Measurements from ENCODE around the gene ENHO. TPM values are rescaled to one million over a fixed set of nuclear protein-coding genes. Genes with fewer than 3 reads are reported as not detected.

ENHO gene
- total RNA-seq, 4 donors from 2014 or later: 0.50 to 2.0 (median 1.1) TPM; not detected in 1

GRCh38 chr9:34477541-34477940 lies 45.2 kb downstream of the ENHO start:
- no peak overlapping the region for H3K4me3 ChIP-seq
- no peak for DNase-seq (ENCODE audit: extremely low spot score)
- H3K9me3 ChIP-seq: no peaks in the 10 kb centered on the region
- intact Hi-C loops (cut with DNase I): no loop called here
- H3K4me1 ChIP-seq: no peaks in the 10 kb centered on the region
- H3K36me3 ChIP-seq: no peaks in the 10 kb centered on the region
- H3K27ac ChIP-seq (replicated peaks in 1 of 4): no peak overlapping the region
- peaks cover 0 to 11% (median 0%) of the 10 kb centered on the region in 4 donors for H3K27me3 ChIP-seq
- TF ChIP-seq CTCF (IDR thresholded peaks at IDR 0.05) (no peak), EP300 (IDR thresholded peaks at IDR 0.05) (no peak), POLR2A (IDR thresholded peaks at IDR 0.05; ENCODE audit: low read depth) (no peak), POLR2AphosphoS5 (IDR thresholded peaks at IDR 0.05) (no peak)
- WGBS: 88% methylated on average over 1 of the region's 1 CpG

GRCh38 chr9:34475097-34475496 lies 47.7 kb downstream of the ENHO start:
- intact Hi-C loops (cut with DNase I): no loop called here

More at GRCh38 chr9:34475097-34475496, 47.7 kb downstream of the ENHO start:
- H3K4me3 ChIP-seq: no peak overlapping the region
- H3K9me3 ChIP-seq: no peaks in the 10 kb centered on the region
- TF ChIP-seq CTCF (IDR thresholded peaks at IDR 0.05): no peak
- no peak for TF ChIP-seq POLR2A (IDR thresholded peaks at IDR 0.05; ENCODE audit: low read depth)
- no peak for TF ChIP-seq POLR2AphosphoS5 (IDR thresholded peaks at IDR 0.05)
- no peak for TF ChIP-seq EP300 (IDR thresholded peaks at IDR 0.05)
- H3K4me1 ChIP-seq: no peaks in the 10 kb centered on the region
- no peak for DNase-seq (ENCODE audit: extremely low spot score)
- H3K36me3 ChIP-seq: no peaks in the 10 kb centered on the region
- peaks cover 0 to 11% (median 0%) of the 10 kb centered on the region in 4 donors for H3K27me3 ChIP-seq
- no peak overlapping the region for H3K27ac ChIP-seq (replicated peaks in 1 of 4)
- 56% methylated on average over 3 of the region's 3 CpGs for WGBS

Small RNAs within 50 kb of the gene (small RNA-seq; reads per million reads assigned to genes)
- gene RN7SKP24: 0 reads per million in 3 donors

Other genes with a start within 250 kb of the ENHO start
- 1 to 10 TPM in 1 of 4 donors, under 1 TPM in 3; 0.42 to 1.5 (median 0.62) TPM for gene KIF24, start 193.7 kb downstream of the ENHO start, total RNA-seq
- gene NUDT2, start 193.4 kb downstream of the ENHO start, total RNA-seq: 10 to 100 TPM; 15.0 to 45.3 (median 23.0) TPM
- 10 to 100 TPM in 2 of 4 donors, 1 to 10 TPM in 2; 7.8 to 27.2 (median 15.4) TPM for gene MYORG, start 146.1 kb downstream of the ENHO start, total RNA-seq
- gene FAM219A, start 64.4 kb downstream of the ENHO start, total RNA-seq: 10 to 100 TPM; 12.6 to 19.2 (median 17.0) TPM
- gene DNAI1, start 64.2 kb downstream of the ENHO start, total RNA-seq: not detected
- 1 to 10 TPM; 1.2 to 3.8 (median 2.7) TPM for gene CNTFR, start 66.7 kb upstream of the ENHO start, total RNA-seq
- gene RPP25L, start 89.1 kb upstream of the ENHO start, total RNA-seq: 10 to 100 TPM; 11.6 to 26.7 (median 20.2) TPM
- gene DCTN3, start 97.5 kb upstream of the ENHO start, total RNA-seq: 100 to 1,000 TPM; 104 to 129 (median 113) TPM
- gene ARID3C, start 106.1 kb upstream of the ENHO start, total RNA-seq: not detected
- 10 to 100 TPM; 73.4 to 90.3 (median 83.9) TPM for gene SIGMAR1, start 114.8 kb upstream of the ENHO start, total RNA-seq
- 10 to 100 TPM; 15.9 to 34.7 (median 22.9) TPM for gene GALT, start 123.7 kb upstream of the ENHO start, total RNA-seq
- 10 to 100 TPM; 33.0 to 40.2 (median 33.9) TPM for gene IL11RA, start 129.2 kb upstream of the ENHO start, total RNA-seq
- not detected for gene CCL27, start 139.7 kb upstream of the ENHO start, total RNA-seq
- under 1 TPM in 2 of 4 donors, not detected in 2; 0.57 to 0.71 TPM for gene CCL19, start 168.3 kb upstream of the ENHO start, total RNA-seq
- gene CCL21, start 187.1 kb upstream of the ENHO start, total RNA-seq: 100 to 1,000 TPM in 2 of 4 donors, 10 to 100 TPM in 2; 53.6 to 271 (median 119) TPM

All from esophagus muscularis mucosa (tissue), 4 donors.